OCI-LY7 (cell line): ENCODE data around the gene RGS19.

Source experiments
- CTCF ChIP-seq: fragments of 200-600 bp; sonication (generic); conservative IDR thresholded peaks from 2 replicates; pipeline ENCODE4 v1.5.1; 2014; ENCODE audit warnings: mild to moderate bottlenecking, antibody characterized with exemption, low read length, moderate library complexity, mixed read lengths
- EZH2phosphoT487 ChIP-seq: fragments of 200-600 bp; sonication (generic); IDR thresholded peaks from 2 replicates; pipeline ENCODE4 v1.6.1; 2018; ENCODE audit warnings: low read depth, borderline replicate concordance, mild to moderate bottlenecking, mixed run types, antibody characterized with exemption, low read length, moderate library complexity, mixed read lengths

- no peak for TF ChIP-seq CTCF
- no peak for TF ChIP-seq EZH2phosphoT487
Measured at GRCh38 chr20:64073476-64074183, 5.7 kb downstream of the RGS19 start.
